Upper lobe of left lung (tissue), 6 donors: ENCODE measurements around the gene NEO1. TPM values are rescaled to one million over a fixed set of nuclear protein-coding genes. Genes with fewer than 3 reads are reported as not detected.
A peak's percentile ranks its signal among the peaks of the same experiment; 100 is the strongest.
"Not testable (repeated sequence)": the region's sequence is repeated elsewhere in the genome, so short reads cannot be mapped to it uniquely, and the experiment has no call there.

Source experiments
- ATAC-seq, 2 donors: fragments of 200-7000 bp; cut with Tn5 transposase; one replicate each; pipeline ENCODE4 v1.9.1; 2022; ENCODE audit warnings: mild to moderate bottlenecking in 2 of 2, moderate library complexity in 2 of 2; ENCODE audit not compliant: low FRiP score in 2 of 2
- DNase-seq, 2 donors: peaks; one replicate each; pipeline ENCODE4 v3.0.0-alpha.2; 2019 to 2020
- H3K27ac ChIP-seq, 4 donors: fragments of 200-600 bp; sonication (generic); one replicate each; pipeline ENCODE4 v1.5.1; 2016 to 2019
- H3K27me3 ChIP-seq, 4 donors: fragments of 200-600 bp; sonication (generic); one replicate each; pipeline ENCODE4 v1.5.1; 2017 to 2019
- H3K36me3 ChIP-seq, 4 donors: fragments of 200-600 bp; sonication (generic); one replicate each; pipeline ENCODE4 v1.5.1; 2016 to 2019
- H3K4me1 ChIP-seq, 4 donors: fragments of 200-600 bp; sonication (generic); one replicate each; pipeline ENCODE4 v1.5.1; 2018 to 2019
- H3K4me3 ChIP-seq, 4 donors: fragments of 200-600 bp; sonication (generic); one replicate each; pipeline ENCODE4 v1.5.1; 2017 to 2019; ENCODE audit warnings: mild to moderate bottlenecking in 2 of 4, moderate library complexity in 1 of 4
- H3K9me3 ChIP-seq, 4 donors: fragments of 200-600 bp; sonication (generic); one replicate each; pipeline ENCODE4 v1.5.1; 2018 to 2019
- EP300 ChIP-seq, 4 donors: sonication (generic); formaldehyde crosslinking; IDR thresholded peaks; one replicate each; pipeline ENCODE4 v1.5.1; 2017; ENCODE audit warnings: antibody characterized with exemption in 4 of 4, control low read depth in 2 of 4
- POLR2A ChIP-seq, 4 donors: fragments of 450-650 bp; IDR thresholded peaks; one replicate each; pipeline ENCODE4 v1.5.1; 2016 to 2017; ENCODE audit warnings: antibody characterized with exemption in 4 of 4, mild to moderate bottlenecking in 2 of 4
- POLR2AphosphoS5 ChIP-seq, 2 donors: sonication (generic); formaldehyde crosslinking; IDR thresholded peaks; one replicate each; pipeline ENCODE4 v1.5.1; 2017; ENCODE audit warnings: antibody characterized with exemption in 2 of 2
- WGBS, 2 donors: methylation state at CpG; one replicate each; pipeline ENCODE4 v1.1.5; 2017 to 2018; 5-methylcytosine and 5-hydroxymethylcytosine counted together
- total RNA-seq, 6 donors: library from RNA; depleted of rRNA in 4 of 6; stranded (reverse); fragments of >200 nt in 4 of 6; gene quantifications; one replicate each; pipeline versions ENCODE4 v1.1.0 to v1.2.1, GENCODE V29; 2016 to 2021
- TF ChIP-seq, protein P1 (sequence below), 6 experiments: fragments of 450-650 bp in 4 of 6; fragments of 200-600 bp in 2 of 6; sonication (generic) in 2 of 6; IDR thresholded peaks; one replicate each; pipeline ENCODE4 v1.5.1; 2016 to 2019; ENCODE audit warnings: antibody characterized with exemption in 6 of 6
- donor health status: DM: no; HTN: no; CAD: no; lungs with moderate emphysema.
- donor health status: DM: no; HTN: yes; CAD: no; lungs with severe emphysema.

NEO1 gene
- total RNA-seq, 6 donors from 2014 or later = 14.7 to 37.5 (median 28.2) TPM

DNA sequence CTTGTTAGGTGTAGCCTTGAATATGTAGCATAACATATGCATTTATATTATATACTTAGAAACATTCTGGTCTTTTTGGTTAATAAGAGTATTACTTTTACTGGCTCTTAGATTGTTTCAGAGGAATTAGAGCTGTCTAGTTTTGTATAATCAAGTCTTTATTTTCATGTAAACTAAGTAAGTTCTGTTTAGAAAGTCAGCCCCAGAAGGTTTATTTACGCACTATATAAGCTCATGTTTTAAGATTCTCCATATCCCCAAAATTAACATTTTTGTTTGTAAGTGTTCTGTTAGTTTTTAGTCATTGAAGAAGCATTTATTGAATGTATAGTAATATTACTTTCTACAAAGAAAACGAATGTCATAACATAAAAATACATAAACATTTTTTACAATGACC lies 158.4 kb downstream of the NEO1 start:
- H3K36me3 ChIP-seq = no peaks in the 10 kb centered on the region
- DNase-seq (no peak), ATAC-seq (no peak)
- WGBS, 2 donors = 90 to 94% methylated on average over 2 of the region's 2 CpGs
- H3K4me1 ChIP-seq = no peaks in the 10 kb centered on the region
- no peak overlapping the region for H3K27ac ChIP-seq
- H3K27me3 ChIP-seq = no peaks in the 10 kb centered on the region
- H3K9me3 ChIP-seq = no peaks in the 10 kb centered on the region
- TF ChIP-seq EP300 (IDR thresholded peaks at IDR 0.05) (no peak), POLR2A (IDR thresholded peaks at IDR 0.05) (no peak), POLR2AphosphoS5 (IDR thresholded peaks at IDR 0.05) (no peak)
- TF ChIP-seq, protein P1, sequence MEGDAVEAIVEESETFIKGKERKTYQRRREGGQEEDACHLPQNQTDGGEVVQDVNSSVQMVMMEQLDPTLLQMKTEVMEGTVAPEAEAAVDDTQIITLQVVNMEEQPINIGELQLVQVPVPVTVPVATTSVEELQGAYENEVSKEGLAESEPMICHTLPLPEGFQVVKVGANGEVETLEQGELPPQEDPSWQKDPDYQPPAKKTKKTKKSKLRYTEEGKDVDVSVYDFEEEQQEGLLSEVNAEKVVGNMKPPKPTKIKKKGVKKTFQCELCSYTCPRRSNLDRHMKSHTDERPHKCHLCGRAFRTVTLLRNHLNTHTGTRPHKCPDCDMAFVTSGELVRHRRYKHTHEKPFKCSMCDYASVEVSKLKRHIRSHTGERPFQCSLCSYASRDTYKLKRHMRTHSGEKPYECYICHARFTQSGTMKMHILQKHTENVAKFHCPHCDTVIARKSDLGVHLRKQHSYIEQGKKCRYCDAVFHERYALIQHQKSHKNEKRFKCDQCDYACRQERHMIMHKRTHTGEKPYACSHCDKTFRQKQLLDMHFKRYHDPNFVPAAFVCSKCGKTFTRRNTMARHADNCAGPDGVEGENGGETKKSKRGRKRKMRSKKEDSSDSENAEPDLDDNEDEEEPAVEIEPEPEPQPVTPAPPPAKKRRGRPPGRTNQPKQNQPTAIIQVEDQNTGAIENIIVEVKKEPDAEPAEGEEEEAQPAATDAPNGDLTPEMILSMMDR (IDR thresholded peaks at IDR 0.05) = no peak
- no peak overlapping the region for H3K4me3 ChIP-seq

DNA sequence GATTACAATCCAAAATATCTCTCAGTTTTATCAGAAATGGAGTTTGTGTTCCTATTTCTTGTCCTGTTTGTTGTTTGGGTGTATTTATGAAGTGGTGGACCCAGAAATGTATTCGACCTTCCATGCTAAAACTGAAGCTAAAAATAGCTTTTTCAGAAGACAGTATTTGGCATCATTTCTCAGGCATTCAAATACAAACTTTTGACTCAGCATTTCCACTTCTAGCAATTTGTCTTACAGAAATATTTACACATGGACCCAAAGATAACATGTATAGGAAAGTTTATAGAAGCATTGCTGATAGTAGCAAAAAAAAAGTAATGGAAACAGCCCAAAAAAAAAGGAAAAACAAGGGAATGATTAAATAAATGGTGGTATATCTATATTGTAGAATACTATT lies 160.2 kb downstream of the NEO1 start:
- no peaks in the 10 kb centered on the region for H3K4me1 ChIP-seq
- WGBS, 2 donors = 37 to 39% methylated on average over 1 of the region's 1 CpG
- no peak overlapping the region for H3K4me3 ChIP-seq
- no peaks in the 10 kb centered on the region for H3K36me3 ChIP-seq
- no peaks in the 10 kb centered on the region for H3K27me3 ChIP-seq
- H3K27ac ChIP-seq = no peak overlapping the region
- DNase-seq (no peak), ATAC-seq (no peak)
- no peak for TF ChIP-seq EP300 (IDR thresholded peaks at IDR 0.05)
- no peak for TF ChIP-seq POLR2AphosphoS5 (IDR thresholded peaks at IDR 0.05)
- TF ChIP-seq, protein P1 (IDR thresholded peaks at IDR 0.05) = no peak
- no peak for TF ChIP-seq POLR2A (IDR thresholded peaks at IDR 0.05)
- H3K9me3 ChIP-seq = no peaks in the 10 kb centered on the region

DNA sequence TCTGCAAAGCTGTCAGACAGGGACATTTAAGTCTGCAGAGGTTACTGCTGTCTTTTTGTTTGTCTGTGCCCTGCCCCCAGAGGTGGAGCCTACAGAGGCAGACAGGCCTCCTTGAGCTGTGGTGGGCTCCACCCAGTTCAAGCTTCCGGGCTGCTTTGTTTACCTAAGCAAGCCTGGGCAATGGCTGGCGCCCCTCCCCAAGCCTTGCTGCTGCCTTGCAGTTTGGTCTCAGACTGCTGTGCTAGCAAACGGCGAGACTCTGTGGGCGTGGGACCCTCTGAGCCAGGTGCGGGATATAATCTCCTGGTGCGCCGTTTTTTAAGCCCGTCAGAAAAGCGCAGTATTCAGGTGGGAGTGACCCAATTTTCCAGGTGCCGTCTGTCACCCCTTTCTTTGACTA lies 169.2 kb downstream of the NEO1 start:
- H3K4me3 ChIP-seq, H3K4me1 ChIP-seq, H3K27ac ChIP-seq, H3K36me3 ChIP-seq, ATAC-seq, H3K27me3 ChIP-seq, H3K9me3 ChIP-seq: not testable (repeated sequence)
- peak in 1 of 2 donors; percentile 33 for DNase-seq
- WGBS, 2 donors = 90 to 91% methylated on average over 8 to 11 of the region's 11 CpGs

DNA sequence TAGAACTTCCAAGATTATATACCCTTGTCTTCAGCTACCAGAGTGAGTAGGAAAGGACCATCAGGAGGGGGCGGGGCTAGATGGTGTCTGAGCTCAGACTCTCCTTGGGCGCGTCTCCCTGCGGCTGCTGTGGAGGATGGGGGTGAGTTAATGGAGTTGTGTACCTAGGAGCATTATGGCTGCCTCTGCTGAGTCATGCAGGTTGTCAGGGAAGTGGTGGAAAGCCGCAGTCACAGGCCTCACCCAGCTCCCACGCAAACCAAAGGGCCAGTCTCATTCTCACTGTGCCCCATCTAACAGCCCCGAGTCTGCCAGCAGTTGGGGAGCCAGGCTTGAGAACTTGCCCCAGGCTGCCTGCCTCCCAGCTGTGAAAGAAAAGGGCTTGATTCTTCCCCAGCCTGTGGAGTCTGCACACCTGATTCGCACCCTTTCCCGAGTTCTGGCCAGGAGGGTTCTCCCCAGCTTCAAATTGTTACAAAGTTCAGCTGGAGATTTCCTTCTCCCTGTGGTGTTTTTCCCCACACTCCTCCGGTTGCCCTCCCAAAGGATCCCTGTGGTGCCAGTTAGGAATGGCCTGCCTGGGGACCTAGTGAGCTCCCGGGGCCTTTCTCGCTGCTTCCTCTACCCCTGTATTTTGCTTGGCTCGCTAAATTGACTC lies 173.2 kb downstream of the NEO1 start:
- Histone ChIP-seq H3K4me3 (no peak overlapping the region), H3K4me1 (peaks cover 0 to 5% (median 0%) of the 10 kb centered on the region in 4 donors), H3K27ac (no peak overlapping the region), H3K9me3 (no peaks in the 10 kb centered on the region), H3K27me3 (no peaks in the 10 kb centered on the region), H3K36me3 (no peaks in the 10 kb centered on the region)
- no peak for ATAC-seq
- no peak for DNase-seq
- WGBS, 2 donors = 90 to 91% methylated on average over 13 of the region's 13 CpGs
- TF ChIP-seq POLR2AphosphoS5 (IDR thresholded peaks at IDR 0.05) = no peak
- TF ChIP-seq POLR2A (IDR thresholded peaks at IDR 0.05) = no peak

DNA sequence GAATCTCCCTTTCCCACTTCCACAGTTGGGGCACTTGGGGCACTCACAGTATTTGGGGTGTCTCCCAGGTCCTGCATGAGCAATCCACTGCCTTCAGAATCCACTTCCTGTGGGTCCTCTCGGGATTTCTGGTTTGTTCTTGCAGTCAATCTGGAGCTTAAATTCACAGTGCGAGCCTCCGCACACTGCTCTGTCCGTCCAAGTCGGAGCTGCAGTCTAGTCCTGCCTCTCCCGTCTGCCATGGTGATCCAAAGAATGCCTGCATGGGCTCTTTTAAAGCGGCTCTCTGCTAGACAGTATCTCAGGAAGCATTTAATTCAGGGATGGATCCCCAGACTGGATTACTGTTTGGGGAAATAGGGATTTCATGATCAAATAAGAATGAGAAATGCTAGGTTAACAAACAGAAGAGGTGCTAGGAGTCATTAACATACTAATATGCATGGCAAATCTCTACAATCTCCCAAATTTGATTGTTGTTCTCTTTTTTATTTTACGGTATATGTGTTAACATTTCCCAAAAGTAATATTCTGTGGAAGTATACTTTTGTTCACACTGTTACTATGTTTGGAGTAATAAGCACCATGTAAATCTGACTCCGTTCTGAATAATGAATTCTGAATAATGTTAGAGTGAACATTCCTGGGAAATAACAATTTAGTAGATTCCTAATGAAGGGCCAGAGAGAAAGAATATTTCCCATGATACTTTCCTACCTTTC lies 174.0 kb downstream of the NEO1 start:
- no peaks in the 10 kb centered on the region for H3K9me3 ChIP-seq
- TF ChIP-seq POLR2A (IDR thresholded peaks at IDR 0.05) = no peak
- no peak for TF ChIP-seq EP300 (IDR thresholded peaks at IDR 0.05)
- TF ChIP-seq, protein P1 (IDR thresholded peaks at IDR 0.05) = no peak
- no peak for TF ChIP-seq POLR2AphosphoS5 (IDR thresholded peaks at IDR 0.05)
- H3K27ac ChIP-seq = no peak overlapping the region
- H3K27me3 ChIP-seq = no peaks in the 10 kb centered on the region
- DNase-seq = no peak
- WGBS, 2 donors = 93 to 95% methylated on average over 9 of the region's 9 CpGs
- H3K4me1 ChIP-seq = peaks cover 0 to 5% (median 0%) of the 10 kb centered on the region in 4 donors
- no peak overlapping the region for H3K4me3 ChIP-seq
- no peaks in the 10 kb centered on the region for H3K36me3 ChIP-seq
- ATAC-seq = no peak
